Left renal pelvis (tissue), 4 donors: ENCODE measurements around the gene FAM131A. TPM values are rescaled to one million over a fixed set of nuclear protein-coding genes. Genes with fewer than 3 reads are reported as not detected.

ENCODE experiments used
- DNase-seq, 4 donors: peaks; one replicate each; pipeline ENCODE4 v3.0.0-alpha.2; 2013; ENCODE audit warnings: low read depth in 4 of 4, low spot score in 3 of 4
- polyA plus RNA-seq, 4 donors: library from polyadenylated mRNA; unstranded; fragments of 120-200 nt; gene quantifications; one replicate each; pipeline ENCODE4 v1.2.1, GENCODE V29; 2013; ENCODE audit not compliant: insufficient read length in 4 of 4

FAM131A gene
- polyA plus RNA-seq, 4 donors = 9.7 to 13.4 (median 12.2) TPM

DNA sequence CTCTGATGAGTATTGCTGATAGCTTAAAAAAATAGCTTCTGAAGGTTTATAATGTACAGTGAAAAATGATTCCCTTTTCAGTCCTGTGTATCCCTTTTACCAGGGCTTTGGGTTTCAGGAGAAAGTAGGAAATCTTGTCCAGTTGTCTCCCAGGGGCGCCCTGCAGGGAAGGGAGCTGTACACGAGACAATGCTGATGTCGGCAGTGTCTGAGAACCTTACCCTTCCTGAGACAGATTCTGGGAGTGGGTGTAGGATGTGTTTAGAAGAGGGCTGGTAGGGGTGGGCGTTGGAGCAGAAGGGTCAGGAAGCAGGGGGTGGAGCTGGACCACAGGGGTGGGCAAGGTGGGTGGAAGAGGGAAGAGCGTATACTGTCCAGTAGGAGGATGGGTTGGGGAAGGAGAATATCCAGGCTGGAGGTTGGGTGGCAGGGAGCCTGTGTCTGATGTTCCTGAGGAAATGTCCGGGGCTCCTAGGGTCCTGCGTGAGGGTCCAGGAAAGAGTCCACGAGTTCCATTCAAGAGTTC lies 35.0 kb downstream of the FAM131A start:
- no peak for DNase-seq

DNA sequence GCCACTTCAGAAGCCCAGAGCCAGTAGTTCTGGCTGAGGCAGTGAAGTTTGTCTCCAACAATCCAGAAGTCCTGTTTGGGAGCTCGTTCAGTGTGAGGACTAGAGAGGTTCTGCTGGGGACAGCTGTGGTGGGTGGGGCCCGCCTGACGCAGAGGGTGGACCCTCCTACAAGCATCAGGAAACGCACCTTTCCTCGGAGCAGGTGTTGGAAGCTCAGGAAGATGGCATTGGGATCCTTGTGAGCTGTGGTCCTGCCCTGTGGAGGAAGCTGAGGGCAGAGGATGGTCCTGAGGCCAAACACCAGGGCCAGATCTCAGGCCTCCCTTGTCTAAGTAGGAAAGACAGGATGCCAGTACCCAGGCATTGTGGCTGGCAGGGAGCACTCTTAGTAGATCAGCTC lies 35.5 kb downstream of the FAM131A start:
- no peak for DNase-seq

- DNase-seq = no peak
Measured at GRCh38 chr3:184373422-184373821, 36.0 kb downstream of the FAM131A start.

GRCh38 chr3:184375747-184376461 lies 38.5 kb downstream of the FAM131A start:
- no peak for DNase-seq

DNA sequence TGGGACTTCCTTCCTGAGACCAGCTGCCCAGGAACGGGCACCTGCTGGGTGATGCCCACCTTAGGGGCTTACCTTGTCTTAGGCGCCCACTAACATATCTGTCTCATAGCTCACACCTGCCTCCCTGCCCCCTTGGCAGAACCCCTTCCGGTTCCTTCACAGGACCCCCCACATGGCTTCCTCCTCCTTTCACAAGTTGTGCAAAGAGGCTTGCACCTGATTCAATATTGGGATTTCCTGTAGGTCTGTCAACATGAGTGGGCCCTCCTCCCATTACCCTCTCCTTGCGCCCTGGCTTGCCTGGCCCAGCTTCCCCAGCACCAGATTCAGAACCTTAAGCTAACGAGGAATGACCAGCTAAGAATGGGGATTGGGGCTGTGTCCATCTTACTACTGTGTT lies 40.0 kb downstream of the FAM131A start:
- no peak for DNase-seq

DNA sequence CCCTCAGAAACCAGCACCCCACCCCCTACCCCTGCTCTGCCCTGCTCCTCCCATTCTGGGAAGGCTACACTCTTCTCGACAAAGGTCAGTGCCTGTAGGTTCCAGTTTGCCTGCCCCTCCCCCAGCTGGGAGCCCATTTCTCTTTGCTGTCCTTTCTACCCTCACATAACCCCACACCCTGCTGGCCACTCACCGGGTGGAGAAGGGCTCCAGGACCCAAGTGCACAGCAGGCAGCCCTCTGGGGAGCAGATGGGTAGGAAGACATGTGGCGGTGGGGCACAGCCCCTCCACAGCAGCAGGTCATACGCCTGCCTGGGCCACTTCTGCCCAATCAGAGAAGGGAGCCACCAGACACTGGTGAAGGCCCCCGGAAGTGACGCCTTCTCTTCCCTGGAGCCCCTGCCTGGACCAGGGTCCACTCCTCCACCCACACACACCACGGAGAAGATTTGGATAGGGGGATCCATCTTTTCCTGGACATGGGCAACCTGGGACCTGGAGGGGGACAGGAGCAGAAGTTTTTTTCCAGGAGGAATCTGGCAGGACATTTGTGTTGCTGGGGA lies 40.6 kb downstream of the FAM131A start, which contains the start of gene THPO:
Gene THPO, minus strand, starts transcription at position 326 of the 564 bp plus-strand sequence. CDS start 1,948 bp downstream, outside the sequence.
- DNase-seq = no peak

- no peak for DNase-seq
Measured at GRCh38 chr3:184378651-184379357, 41.4 kb downstream of the FAM131A start.

DNA sequence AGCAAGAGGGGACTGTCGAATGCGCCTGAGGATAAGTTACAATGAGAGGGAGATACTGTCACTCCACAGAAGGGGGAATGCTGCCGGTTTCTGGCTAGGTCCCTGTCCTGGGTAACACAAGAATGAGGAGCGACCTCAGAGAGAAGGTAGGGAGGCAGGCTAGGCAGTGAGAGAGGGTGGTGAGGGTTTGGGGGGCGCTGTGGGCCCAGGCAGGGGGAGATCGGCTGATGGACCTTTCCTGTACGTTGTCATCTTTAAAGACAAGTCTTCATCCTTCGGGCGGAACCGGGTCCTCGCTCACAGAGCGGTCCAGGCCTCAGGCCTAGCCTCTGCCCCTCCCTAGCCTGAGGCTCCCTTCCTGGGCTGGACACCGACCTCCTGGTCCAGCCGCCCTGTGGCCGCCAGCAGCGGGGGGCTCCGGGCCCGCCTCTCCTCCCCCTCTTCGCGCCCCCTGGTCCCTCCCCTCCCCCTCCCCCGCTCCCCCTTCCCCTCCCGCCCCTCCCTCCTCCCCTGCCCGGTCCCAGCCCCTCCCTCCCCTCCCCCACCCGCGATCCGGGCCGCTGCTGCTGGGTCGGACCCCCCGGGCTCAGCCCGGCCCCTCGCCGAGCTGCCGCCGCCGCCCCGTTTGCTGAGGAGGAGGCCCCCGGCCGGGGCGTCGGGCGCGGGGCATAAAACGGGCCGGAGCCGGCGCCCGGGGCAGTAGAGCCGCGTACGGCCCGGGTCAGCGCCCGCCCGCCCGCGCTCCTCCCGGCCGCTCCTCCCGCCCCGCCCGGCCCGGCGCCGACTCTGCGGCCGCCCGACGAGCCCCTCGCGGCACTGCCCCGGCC lies 42.2 kb downstream of the FAM131A start, which contains the start of gene CHRD:
Gene CHRD, plus strand, starts transcription at position 697 of the 827 bp plus-strand sequence. CDS start 265 bp downstream, outside the sequence.
- DNase-seq = no peak

- no peak for DNase-seq
Measured at GRCh38 chr3:184380185-184380626, 42.8 kb downstream of the FAM131A start.

DNA sequence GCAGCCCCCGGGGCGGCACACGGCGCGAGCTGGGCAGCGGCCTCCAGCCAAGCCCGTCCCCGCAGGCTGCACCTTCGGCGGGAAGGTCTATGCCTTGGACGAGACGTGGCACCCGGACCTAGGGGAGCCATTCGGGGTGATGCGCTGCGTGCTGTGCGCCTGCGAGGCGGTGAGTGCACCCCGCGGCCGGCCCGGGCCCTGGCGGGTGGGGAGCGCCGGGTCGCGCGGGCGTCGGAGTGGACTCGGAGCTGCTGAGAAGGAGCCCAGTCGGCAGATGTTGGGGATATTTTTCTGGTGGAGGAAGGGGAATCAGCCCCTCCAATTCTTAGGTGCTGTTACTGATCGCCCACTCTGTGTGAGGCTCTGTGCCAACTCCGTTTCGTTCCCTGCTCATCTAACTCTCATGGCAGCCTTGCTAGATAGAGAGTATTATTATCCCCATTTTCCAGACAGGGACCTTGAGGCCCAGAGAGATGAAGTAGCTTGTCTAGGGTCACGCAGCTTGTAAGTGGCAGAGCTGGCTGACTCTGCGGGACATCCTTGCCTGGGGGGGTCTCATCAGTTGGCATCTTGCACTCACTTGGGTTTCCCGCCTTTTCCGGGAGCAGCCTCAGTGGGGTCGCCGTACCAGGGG lies 43.3 kb downstream of the FAM131A start:
- no peak for DNase-seq

DNA sequence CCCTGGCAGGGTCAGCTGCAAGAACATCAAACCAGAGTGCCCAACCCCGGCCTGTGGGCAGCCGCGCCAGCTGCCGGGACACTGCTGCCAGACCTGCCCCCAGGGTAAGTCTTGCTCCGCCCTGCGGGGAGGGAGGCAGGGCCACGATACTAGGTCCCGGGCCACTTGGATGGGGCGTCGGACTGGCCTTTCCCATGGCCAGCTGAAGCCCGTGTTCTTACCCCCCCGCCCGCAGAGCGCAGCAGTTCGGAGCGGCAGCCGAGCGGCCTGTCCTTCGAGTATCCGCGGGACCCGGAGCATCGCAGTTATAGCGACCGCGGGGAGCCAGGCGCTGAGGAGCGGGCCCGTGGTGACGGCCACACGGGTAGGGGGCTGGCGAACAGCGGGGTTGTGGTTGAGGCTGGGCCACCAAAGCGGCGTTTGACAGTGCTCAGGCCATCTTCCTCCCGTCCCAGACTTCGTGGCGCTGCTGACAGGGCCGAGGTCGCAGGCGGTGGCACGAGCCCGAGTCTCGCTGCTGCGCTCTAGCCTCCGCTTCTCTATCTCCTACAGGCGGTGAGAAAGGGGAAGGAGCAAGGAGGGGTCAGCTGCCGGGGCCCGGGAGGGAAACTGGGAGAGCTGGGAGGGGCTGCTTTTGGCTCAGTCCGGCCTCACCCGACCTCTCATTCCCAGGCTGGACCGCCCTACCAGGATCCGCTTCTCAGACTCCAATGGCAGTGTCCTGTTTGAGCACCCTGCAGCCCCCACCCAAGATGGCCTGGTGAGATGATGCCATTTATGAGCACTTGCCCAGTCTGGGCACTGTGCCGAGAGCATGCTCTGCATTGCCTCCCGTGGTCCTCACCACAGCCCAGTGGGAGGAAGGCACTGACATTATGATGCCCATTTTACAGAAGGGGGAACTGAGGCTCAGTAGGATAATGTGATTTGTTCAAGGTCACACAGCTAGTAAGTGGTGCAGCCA lies 44.1 kb downstream of the FAM131A start:
- DNase-seq = no peak

DNA sequence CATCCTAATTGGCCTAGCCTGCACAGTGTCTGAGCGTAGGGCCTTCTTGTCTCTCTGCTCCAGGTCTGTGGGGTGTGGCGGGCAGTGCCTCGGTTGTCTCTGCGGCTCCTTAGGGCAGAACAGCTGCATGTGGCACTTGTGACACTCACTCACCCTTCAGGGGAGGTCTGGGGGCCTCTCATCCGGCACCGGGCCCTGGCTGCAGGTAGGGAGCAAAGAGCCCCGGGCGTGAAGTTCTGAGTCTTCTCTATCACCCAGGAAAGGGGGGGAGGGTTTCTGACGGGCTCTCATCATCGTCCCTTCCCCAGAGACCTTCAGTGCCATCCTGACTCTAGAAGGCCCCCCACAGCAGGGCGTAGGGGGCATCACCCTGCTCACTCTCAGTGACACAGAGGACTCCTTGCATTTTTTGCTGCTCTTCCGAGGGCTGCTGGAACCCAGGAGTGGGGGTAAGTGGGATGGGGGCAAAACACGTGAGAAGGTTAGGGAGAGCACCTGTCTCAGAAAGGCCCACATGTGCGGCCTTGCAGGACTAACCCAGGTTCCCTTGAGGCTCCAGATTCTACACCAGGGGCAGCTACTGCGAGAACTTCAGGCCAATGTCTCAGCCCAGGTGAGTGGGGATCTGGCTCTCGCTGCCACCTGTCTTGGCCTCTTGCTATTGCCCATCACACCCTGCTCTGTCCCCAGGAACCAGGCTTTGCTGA lies 45.1 kb downstream of the FAM131A start:
- DNase-seq = no peak

DNA sequence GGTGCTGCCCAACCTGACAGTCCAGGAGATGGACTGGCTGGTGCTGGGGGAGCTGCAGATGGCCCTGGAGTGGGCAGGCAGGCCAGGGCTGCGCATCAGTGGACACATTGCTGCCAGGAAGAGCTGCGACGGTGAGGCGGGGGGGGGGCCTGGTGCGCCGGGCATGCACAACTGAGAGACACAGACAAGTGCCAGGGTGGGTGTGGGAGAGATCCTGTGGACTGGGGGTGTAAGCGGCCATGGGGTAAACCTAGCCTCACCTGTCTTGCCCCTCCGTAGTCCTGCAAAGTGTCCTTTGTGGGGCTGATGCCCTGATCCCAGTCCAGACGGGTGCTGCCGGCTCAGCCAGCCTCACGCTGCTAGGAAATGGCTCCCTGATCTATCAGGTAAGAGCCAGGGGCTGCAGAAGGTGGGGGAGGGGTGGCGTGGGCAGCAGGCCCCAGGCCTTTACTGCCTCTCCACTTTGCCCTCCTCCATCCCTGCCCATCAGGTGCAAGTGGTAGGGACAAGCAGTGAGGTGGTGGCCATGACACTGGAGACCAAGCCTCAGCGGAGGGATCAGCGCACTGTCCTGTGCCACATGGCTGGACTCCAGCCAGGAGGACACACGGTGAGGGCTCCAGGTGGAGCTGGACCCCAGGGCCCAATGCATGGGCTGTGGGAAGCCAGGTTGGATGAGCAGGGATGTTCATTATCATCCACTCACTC lies 45.8 kb downstream of the FAM131A start:
- DNase-seq = no peak

- DNase-seq = no peak
Measured at GRCh38 chr3:184384342-184384741, 46.9 kb downstream of the FAM131A start.

DNA sequence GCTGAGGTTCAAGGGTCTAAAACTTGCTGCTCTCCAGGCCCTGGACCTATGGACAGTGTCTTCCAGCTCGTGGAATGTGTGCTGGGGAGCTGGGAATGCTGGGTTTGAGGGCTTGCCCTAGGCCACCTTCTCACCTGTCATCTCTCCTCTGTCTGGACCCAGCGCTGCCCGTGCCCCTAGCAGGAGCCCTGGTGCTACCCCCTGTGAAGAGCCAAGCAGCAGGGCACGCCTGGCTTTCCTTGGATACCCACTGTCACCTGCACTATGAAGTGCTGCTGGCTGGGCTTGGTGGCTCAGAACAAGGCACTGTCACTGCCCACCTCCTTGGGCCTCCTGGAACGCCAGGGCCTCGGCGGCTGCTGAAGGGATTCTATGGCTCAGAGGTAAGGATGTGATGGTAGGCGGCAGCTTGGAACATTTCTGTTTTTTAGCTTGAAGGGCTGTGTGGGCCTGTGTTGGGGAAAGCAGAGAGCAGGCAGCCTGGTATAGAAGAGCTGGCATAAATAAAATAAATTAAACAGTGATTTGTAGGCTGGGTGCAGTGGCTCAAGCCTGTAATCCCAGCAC lies 47.5 kb downstream of the FAM131A start:
- DNase-seq = no peak

DNA sequence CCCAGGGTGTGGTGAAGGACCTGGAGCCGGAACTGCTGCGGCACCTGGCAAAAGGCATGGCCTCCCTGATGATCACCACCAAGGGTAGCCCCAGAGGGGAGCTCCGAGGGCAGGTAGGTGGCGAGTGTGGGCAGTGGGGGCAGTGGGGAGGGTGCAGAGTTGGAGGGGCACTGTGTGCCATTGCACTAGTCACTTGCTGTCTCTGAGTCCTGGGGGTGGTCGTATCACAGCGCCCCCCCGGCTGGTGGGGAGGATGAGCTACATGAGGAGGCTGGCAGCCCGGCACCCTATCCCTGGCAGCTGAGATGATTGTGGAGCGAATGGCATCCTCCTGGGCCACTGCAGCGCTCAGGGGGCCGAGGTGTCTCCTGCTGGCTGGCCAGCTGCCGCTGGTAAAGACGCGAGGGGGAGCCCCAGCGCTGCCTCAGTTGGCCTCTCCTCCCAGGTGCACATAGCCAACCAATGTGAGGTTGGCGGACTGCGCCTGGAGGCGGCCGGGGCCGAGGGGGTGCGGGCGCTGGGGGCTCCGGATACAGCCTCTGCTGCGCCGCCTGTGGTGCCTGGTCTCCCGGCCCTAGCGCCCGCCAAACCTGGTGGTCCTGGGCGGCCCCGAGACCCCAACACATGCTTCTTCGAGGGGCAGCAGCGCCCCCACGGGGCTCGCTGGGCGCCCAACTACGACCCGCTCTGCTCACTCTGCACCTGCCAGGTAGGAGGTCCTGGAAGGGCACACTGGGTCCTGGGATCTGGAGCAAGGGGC lies 48.8 kb downstream of the FAM131A start:
- no peak for DNase-seq
